ENCODE results near the gene ATP2B2.

Gene ATP2B2

DNA sequence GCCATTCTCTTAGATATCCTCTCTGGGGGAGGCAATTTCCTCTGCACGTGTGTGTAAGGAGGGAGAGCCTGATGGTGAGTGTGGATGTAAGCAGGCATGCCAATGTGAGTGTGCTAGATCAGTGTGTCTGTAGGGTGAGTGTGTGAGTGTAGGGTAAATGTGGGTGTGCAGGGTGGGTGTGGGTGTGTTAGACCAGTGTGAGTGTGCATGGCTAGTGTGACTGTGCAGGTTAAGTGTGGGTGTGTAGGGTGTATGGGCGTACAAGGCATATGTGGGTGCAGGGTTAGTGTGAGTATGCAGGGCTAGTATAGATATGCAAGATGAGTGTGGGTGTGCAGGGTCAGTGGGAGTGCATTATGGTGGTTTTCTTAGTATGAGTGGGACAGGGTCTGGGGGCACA, 48.4 kb downstream of the ATP2B2 start:
- TF ChIP-seq, protein P1, sequence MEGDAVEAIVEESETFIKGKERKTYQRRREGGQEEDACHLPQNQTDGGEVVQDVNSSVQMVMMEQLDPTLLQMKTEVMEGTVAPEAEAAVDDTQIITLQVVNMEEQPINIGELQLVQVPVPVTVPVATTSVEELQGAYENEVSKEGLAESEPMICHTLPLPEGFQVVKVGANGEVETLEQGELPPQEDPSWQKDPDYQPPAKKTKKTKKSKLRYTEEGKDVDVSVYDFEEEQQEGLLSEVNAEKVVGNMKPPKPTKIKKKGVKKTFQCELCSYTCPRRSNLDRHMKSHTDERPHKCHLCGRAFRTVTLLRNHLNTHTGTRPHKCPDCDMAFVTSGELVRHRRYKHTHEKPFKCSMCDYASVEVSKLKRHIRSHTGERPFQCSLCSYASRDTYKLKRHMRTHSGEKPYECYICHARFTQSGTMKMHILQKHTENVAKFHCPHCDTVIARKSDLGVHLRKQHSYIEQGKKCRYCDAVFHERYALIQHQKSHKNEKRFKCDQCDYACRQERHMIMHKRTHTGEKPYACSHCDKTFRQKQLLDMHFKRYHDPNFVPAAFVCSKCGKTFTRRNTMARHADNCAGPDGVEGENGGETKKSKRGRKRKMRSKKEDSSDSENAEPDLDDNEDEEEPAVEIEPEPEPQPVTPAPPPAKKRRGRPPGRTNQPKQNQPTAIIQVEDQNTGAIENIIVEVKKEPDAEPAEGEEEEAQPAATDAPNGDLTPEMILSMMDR (IDR thresholded peaks at IDR 0.05; ENCODE audit: extremely low read depth, insufficient read depth, missing control alignments), result no peak
- in situ Hi-C loops (cut with MboI; ENCODE audit: low pct_unique_long_range_greater_than_20kb, low sequenced_read_pairs, unreplicated experiment), result no loop called here
- no peak for DNase-seq (ENCODE audit: low spot score)

DNA sequence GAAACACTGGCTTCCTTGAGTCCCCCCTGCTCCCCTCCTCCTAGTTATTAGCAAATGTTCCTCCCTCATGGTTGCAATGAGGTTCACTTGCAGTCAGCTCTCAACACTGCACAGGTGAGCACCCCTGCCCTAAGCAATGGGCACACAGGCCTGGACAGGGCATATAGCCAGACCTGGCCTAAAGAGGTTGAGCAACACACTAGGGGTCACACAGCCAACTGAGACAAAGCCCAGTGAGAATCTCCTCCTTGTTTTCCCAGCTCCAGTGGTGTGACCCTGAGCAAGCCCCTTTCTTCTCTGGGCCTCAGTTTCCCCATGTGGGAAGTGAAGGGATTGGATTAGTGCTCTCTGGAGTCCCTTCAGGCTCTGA, 49.9 kb downstream of the ATP2B2 start:
- DNase-seq (ENCODE audit: low spot score), result no peak
- in situ Hi-C loops (cut with MboI; ENCODE audit: low pct_unique_long_range_greater_than_20kb, low sequenced_read_pairs, unreplicated experiment), result no loop called here
- TF ChIP-seq, protein P1 (IDR thresholded peaks at IDR 0.05; ENCODE audit: extremely low read depth, insufficient read depth, missing control alignments), result no peak

DNA sequence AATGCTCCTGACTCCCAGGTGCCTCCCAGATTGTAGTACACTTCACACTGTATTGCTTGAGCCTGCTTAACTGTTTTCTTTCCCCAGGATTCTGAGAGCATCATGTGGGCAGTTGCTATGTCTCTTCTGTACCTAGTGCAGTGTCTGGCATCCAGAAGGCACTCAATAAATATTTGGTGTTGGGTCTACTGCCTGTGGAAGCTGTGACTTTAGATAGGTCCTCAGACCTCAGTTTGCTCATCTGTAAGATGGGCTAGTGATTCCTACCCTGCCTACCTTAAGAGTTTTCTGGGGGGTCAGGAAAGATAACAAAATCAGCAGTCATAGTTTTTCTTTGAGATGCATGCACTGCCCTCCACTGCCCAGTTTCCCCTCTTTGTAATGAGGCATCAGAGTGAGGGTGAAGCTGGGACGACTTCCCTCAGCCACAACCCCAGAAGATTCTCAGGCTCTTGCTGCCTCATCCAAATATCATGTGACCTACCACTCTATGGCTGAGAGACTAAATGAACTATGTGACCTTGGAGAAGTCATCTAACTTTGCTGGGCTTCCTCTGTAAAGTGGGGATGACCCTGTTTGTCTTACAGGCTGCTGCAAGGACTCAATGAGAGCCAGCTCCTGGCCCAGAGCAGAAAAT, 50.4 kb downstream of the ATP2B2 start:
- TF ChIP-seq, protein P1 (IDR thresholded peaks at IDR 0.05; ENCODE audit: extremely low read depth, insufficient read depth, missing control alignments), result no peak
- DNase-seq (ENCODE audit: low spot score), result no peak
- in situ Hi-C loops (cut with MboI; ENCODE audit: low pct_unique_long_range_greater_than_20kb, low sequenced_read_pairs, unreplicated experiment), result no loop called here

DNA sequence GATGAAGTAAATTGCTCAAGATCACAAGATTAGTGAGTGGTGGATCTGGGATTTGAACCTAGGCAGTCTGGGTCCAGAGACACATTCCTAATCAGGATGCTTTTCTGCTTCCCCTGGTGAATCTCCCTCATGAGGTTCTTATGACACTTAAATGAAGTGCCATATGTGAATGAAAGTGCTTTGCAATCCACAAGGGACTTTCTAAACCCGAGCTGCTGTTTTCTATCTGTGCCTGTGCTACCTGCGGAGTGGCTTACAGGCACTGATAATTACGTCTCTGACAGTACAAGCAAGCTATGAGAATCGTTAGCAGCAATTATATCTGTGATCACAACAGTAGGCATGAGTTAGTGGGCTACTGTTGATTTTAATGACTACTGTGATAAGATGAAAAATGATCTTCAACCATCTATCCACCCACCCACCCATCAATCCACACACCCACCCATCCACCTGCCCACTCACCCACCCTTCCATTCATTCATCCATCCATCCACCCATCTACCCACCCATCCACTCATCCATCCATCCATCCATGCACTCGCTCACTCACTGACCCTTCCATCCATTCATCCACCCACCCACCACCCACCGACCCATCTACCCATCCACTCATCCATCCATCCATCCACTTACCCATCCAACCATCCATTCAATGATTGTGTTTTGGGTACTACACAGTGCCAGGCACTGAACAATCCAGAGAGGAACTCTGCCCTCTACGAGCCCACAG, 51.8 kb downstream of the ATP2B2 start:
- TF ChIP-seq, protein P1 (IDR thresholded peaks at IDR 0.05; ENCODE audit: extremely low read depth, insufficient read depth, missing control alignments), result no peak

DNA sequence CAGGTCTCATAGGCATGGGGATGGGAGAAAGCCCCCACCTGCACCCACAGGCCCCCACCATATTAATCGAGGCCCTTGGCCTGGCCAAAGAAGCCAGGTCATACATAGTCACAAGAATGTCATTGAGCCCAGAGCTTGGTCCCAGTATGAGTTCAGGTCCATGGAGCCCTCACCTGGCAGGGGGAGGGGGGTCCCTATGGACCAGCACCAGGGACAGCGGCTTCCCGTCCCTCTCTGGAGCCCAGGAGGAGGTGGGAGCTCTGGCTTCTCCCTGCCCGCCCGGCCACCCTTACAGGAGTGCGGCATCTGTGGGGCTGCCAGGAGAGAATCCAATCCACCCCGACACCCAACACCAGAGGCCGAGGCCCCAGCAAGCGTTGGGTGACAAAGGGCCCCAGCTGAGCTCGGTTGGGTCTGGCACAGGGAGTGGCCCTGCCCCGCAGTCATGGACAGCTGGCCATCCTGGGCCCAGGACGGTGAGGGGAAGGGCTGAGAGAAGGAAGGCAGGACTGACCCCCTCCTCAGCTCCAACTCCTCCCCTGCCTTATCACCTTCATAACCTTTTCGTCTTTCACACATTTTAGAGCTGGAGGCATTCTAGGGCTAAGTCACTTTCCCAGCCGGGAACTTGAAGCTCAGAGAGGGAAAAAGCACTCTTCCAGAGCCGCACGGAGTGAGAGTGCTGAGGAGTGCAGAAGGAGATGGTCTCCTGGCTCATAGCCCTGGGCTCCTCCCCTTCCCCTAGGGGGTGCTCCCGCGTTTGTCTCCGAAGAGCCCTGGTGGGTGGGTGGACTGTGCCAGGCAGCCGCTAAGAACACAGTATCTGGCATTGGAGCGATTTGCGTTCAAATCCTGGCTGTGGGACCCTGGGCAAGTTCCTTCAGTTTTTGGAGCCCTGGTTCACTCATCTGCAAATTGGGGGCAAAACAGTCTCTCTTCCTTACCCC, 54.6 kb downstream of the ATP2B2 start:
- no peak for DNase-seq (ENCODE audit: low spot score)
- in situ Hi-C loops (cut with MboI; ENCODE audit: low pct_unique_long_range_greater_than_20kb, low sequenced_read_pairs, unreplicated experiment), result no loop called here
- TF ChIP-seq, protein P1 (IDR thresholded peaks at IDR 0.05; ENCODE audit: extremely low read depth, insufficient read depth, missing control alignments), result no peak

More for the DNA sequence above, 51.8 kb downstream of the ATP2B2 start:
- DNase-seq (ENCODE audit: low spot score), result no peak
- in situ Hi-C loops (cut with MboI; ENCODE audit: low pct_unique_long_range_greater_than_20kb, low sequenced_read_pairs, unreplicated experiment), result no loop called here

DNA sequence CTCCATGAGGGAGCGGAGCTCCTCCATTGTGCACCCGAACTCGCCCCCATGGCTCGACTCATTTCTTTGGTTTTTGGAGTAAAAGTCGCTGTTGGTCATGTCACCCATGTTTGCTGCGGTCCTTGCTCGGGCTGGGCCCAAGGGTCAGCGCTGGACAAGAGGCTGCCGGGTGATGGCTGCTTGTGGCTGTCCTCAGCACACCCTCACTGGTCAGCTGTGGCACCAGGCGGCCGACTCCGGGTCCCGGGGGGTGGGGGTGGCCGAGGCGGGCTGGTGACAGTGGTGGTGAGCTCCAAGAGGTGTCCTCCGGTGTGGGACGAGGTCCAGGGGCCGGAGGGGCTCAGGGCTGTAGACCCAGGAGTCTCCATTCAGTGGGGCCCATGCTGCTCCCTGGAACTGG, 56.0 kb downstream of the ATP2B2 start:
- DNase-seq (ENCODE audit: low spot score), result no peak
- TF ChIP-seq, protein P1 (IDR thresholded peaks at IDR 0.05; ENCODE audit: extremely low read depth, insufficient read depth, missing control alignments), result no peak
- in situ Hi-C loops (cut with MboI; ENCODE audit: low pct_unique_long_range_greater_than_20kb, low sequenced_read_pairs, unreplicated experiment), result no loop called here

Measured in GM13977 (cell line).